OCI-LY1 (cell line): ENCODE measurements around the gene PDE4D.

Experiments used
- H2AFZ ChIP-seq: fragments of 200-600 bp; sonication (generic), shearing (Covaris generic); 2 replicates; pipeline ENCODE4 v1.6.0; 2014; ENCODE audit warnings: antibody characterized with exemption, mild to moderate bottlenecking, low read length
- H3F3A ChIP-seq: fragments of 200-600 bp; sonication (generic), shearing (Covaris generic); 2 replicates; pipeline ENCODE4 v1.6.0; 2014; ENCODE audit warnings: mild to moderate bottlenecking, antibody characterized with exemption, low read length, moderate library complexity; ENCODE audit not compliant: insufficient read depth
- H3K27ac ChIP-seq: fragments of 200-600 bp; sonication (generic); 2 replicates; pipeline ENCODE4 v1.5.1; 2014; ENCODE audit warnings: low read length, mixed run types, mild to moderate bottlenecking, low read depth; ENCODE audit not compliant: poor library complexity, severe bottlenecking
- H3K27me3 ChIP-seq: fragments of 200-600 bp; sonication (generic); 2 replicates; pipeline ENCODE4 v1.6.0; 2014; ENCODE audit warnings: antibody characterized with exemption, mild to moderate bottlenecking, low read length, moderate library complexity; ENCODE audit not compliant: insufficient read depth
- H3K36me3 ChIP-seq: fragments of 200-600 bp; sonication (generic); 2 replicates; pipeline ENCODE4 v1.6.1; 2014; ENCODE audit warnings: mild to moderate bottlenecking, antibody characterized with exemption, low read length, moderate library complexity, mixed read lengths; ENCODE audit not compliant: insufficient read depth
- H3K4me1 ChIP-seq: fragments of 200-600 bp; sonication (generic); 2 replicates; pipeline ENCODE4 v1.5.1; 2014; ENCODE audit warnings: mild to moderate bottlenecking, low read length, moderate library complexity; ENCODE audit not compliant: insufficient read depth, severe bottlenecking
- H3K4me2 ChIP-seq: fragments of 200-600 bp; sonication (generic), shearing (Covaris generic); 2 replicates; pipeline ENCODE4 v1.6.1; 2014; ENCODE audit warnings: low read length
- H3K4me3 ChIP-seq: fragments of 200-600 bp; sonication (generic); 2 replicates; pipeline ENCODE4 v1.5.1; 2014; ENCODE audit warnings: low read length, low read depth, mild to moderate bottlenecking, mixed read lengths; ENCODE audit not compliant: poor library complexity, severe bottlenecking
- H3K79me2 ChIP-seq: fragments of 200-600 bp; shearing (Covaris generic); 2 replicates; pipeline ENCODE4 v1.6.1; 2016; ENCODE audit warnings: mixed run types, low read length, mixed read lengths; ENCODE audit not compliant: insufficient read depth
- H3K9ac ChIP-seq: fragments of 200-600 bp; sonication (generic), shearing (Covaris generic); 2 replicates; pipeline ENCODE4 v1.6.1; 2014; ENCODE audit warnings: mild to moderate bottlenecking, low read length, mixed read lengths
- H3K9me2 ChIP-seq: fragments of 200-600 bp; sonication (generic), shearing (Covaris generic); 2 replicates; pipeline ENCODE4 v1.6.1; 2014; ENCODE audit warnings: low read depth, mild to moderate bottlenecking, low read length, mixed read lengths
- H3K9me3 ChIP-seq: fragments of 200-600 bp; shearing (Covaris generic); 2 replicates; pipeline ENCODE4 v1.6.1; 2014; ENCODE audit warnings: low read length, mixed read lengths
- H4K20me1 ChIP-seq: fragments of 200-600 bp; sonication (generic), shearing (Covaris generic); 2 replicates; pipeline ENCODE4 v1.6.0; 2016; ENCODE audit warnings: mild to moderate bottlenecking, low read length; ENCODE audit not compliant: insufficient read depth
- CTCF ChIP-seq: fragments of 200-600 bp; sonication (generic), shearing (Covaris generic); IDR thresholded peaks from 2 replicates; pipeline ENCODE4 v1.5.1; 2017; ENCODE audit warnings: mild to moderate bottlenecking, antibody characterized with exemption, low read length, moderate library complexity, mixed read lengths
- EZH2 ChIP-seq: fragments of 200-600 bp; sonication (generic), shearing (Covaris generic); IDR thresholded peaks from 2 replicates; pipeline ENCODE4 v1.8.0; 2017; ENCODE audit warnings: borderline replicate concordance, mixed run types, mild to moderate bottlenecking, antibody characterized with exemption, low read length, moderate library complexity, mixed read lengths

The PDE4D gene

GRCh38 chr5:58974601-58975000, 918.9 kb downstream of the PDE4D start:
- H2AFZ ChIP-seq = no peak overlapping the region
- no peak overlapping the region for H3K4me3 ChIP-seq
- H3K9me3 ChIP-seq = no peaks in the 10 kb centered on the region
- no peaks in the 10 kb centered on the region for H3F3A ChIP-seq
- no peaks in the 10 kb centered on the region for H3K4me1 ChIP-seq
- H3K79me2 ChIP-seq = no peaks in the 10 kb centered on the region
- no peaks in the 10 kb centered on the region for H3K9me2 ChIP-seq
- H3K27ac ChIP-seq = no peak overlapping the region
- no peaks in the 10 kb centered on the region for H4K20me1 ChIP-seq
- H3K4me2 ChIP-seq = no peak overlapping the region
- no peaks in the 10 kb centered on the region for H3K36me3 ChIP-seq
- TF ChIP-seq CTCF (no peak), EZH2 (no peak)
- H3K9ac ChIP-seq = no peak overlapping the region
- no peaks in the 10 kb centered on the region for H3K27me3 ChIP-seq

GRCh38 chr5:58974083-58974482, 919.4 kb downstream of the PDE4D start:
- H3K36me3 ChIP-seq = no peaks in the 10 kb centered on the region
- no peak for TF ChIP-seq EZH2
- TF ChIP-seq CTCF = no peak
- no peaks in the 10 kb centered on the region for H3K9me2 ChIP-seq
- no peak overlapping the region for H2AFZ ChIP-seq
- H3F3A ChIP-seq = no peaks in the 10 kb centered on the region
- no peaks in the 10 kb centered on the region for H3K27me3 ChIP-seq
- H3K79me2 ChIP-seq = no peaks in the 10 kb centered on the region
- no peaks in the 10 kb centered on the region for H4K20me1 ChIP-seq
- H3K4me2 ChIP-seq = no peak overlapping the region
- H3K9me3 ChIP-seq = no peaks in the 10 kb centered on the region
- no peak overlapping the region for H3K4me3 ChIP-seq
- no peak overlapping the region for H3K27ac ChIP-seq
- H3K9ac ChIP-seq = no peak overlapping the region
- no peaks in the 10 kb centered on the region for H3K4me1 ChIP-seq

GRCh38 chr5:58972301-58972700, 921.2 kb downstream of the PDE4D start:
- no peak for TF ChIP-seq EZH2
- no peak for TF ChIP-seq CTCF
- H2AFZ ChIP-seq = no peak overlapping the region
- no peaks in the 10 kb centered on the region for H3K79me2 ChIP-seq
- no peaks in the 10 kb centered on the region for H3F3A ChIP-seq
- no peaks in the 10 kb centered on the region for H4K20me1 ChIP-seq
- H3K4me1 ChIP-seq = no peaks in the 10 kb centered on the region
- H3K9me2 ChIP-seq = no peaks in the 10 kb centered on the region
- no peak overlapping the region for H3K4me3 ChIP-seq
- H3K36me3 ChIP-seq = no peaks in the 10 kb centered on the region
- no peak overlapping the region for H3K4me2 ChIP-seq
- no peaks in the 10 kb centered on the region for H3K9me3 ChIP-seq
- H3K9ac ChIP-seq = no peak overlapping the region
- no peak overlapping the region for H3K27ac ChIP-seq
- H3K27me3 ChIP-seq = no peaks in the 10 kb centered on the region
